Activated naive CD8-positive, alpha-beta T cell treated with anti-CD3 and anti-CD28 coated beads, Interleukin-2, amount 10 ng/mL, durations not matched to agents 7 days and 5 days (primary cell): ENCODE results near the gene FTSJ3. TPM values are rescaled to one million over a fixed set of nuclear protein-coding genes. Genes with fewer than 3 reads are reported as not detected.

Source experiments
- ATAC-seq: fragments of 150-1000 bp; cut with Tn5 transposase; one replicate; pipeline ENCODE4 v1.10.0; 2021; ENCODE audit warnings: low read depth, moderate library complexity
- POLR2A ChIA-PET: fragments of 350-600 bp; sonication (Branson Sonifier 250); formaldehyde crosslinking; loops from one replicate; lab custom pipeline; 2021; ENCODE audit warnings: antibody characterized with exemption; lab: Charles Lee
- DNase-seq: peaks from one replicate; pipeline ENCODE4 v3.0.0; 2021
- H3K27ac Mint-ChIP-seq: one replicate; pipeline ENCODE4 v1.8.0; 2022; ENCODE audit warnings: mild to moderate bottlenecking, mixed read lengths
- H3K27me3 Mint-ChIP-seq: one replicate; pipeline ENCODE4 v1.8.0; 2022; ENCODE audit warnings: mild to moderate bottlenecking, moderate library complexity, mixed read lengths
- H3K36me3 Mint-ChIP-seq: one replicate; pipeline ENCODE4 v1.8.0; 2021; ENCODE audit warnings: mild to moderate bottlenecking, mixed read lengths
- H3K4me1 Mint-ChIP-seq: one replicate; pipeline ENCODE4 v1.8.0; 2021; ENCODE audit warnings: mixed read lengths
- H3K4me3 Mint-ChIP-seq: one replicate; pipeline ENCODE4 v1.8.0; 2022; ENCODE audit warnings: mild to moderate bottlenecking, moderate library complexity, mixed read lengths
- H3K9me3 Mint-ChIP-seq: one replicate; pipeline ENCODE4 v1.8.0; 2021; ENCODE audit warnings: mixed read lengths
- total RNA-seq, 2 experiments: library from RNA; stranded (reverse); gene quantifications; one replicate each; pipeline ENCODE4 v1.2.3, GENCODE V29; 2021

Gene FTSJ3
- total RNA-seq, 2 experiments from 2014 or later = 56.7 to 58.6 TPM

- Mint-ChIP-seq H3K27me3 (peaks cover 1% of the 10 kb centered on the region), H3K9me3 (no peaks in the 10 kb centered on the region), H3K27ac (peak overlapping the region; percentile 95), H3K4me1 (peaks cover 25% of the 10 kb centered on the region), H3K36me3 (peaks cover 2% of the 10 kb centered on the region), H3K4me3 (peak overlapping the region; percentile 93)
- ATAC-seq = no peak
- POLR2A ChIA-PET = interaction anchor here (0.7 to 6.8 kb wide), 7 partner anchors 11 to 229 kb away, joined by 3 to 83 read pairs (median 4); partner anchors contain the start of genes CCDC47, DDX42, FTSJ3 and PSMC5
- DNase-seq = no peak
Measured at GRCh38 chr17:63840591-63841349, 13.3 kb upstream of the FTSJ3 start.

GRCh38 chr17:63838631-63839171, 11.2 kb upstream of the FTSJ3 start:
- H3K9me3 Mint-ChIP-seq = no peaks in the 10 kb centered on the region
- H3K27ac Mint-ChIP-seq = peak overlapping the region; percentile 50
- DNase-seq = no peak
- peak overlapping the region; percentile 51 for H3K4me3 Mint-ChIP-seq
- peaks cover 23% of the 10 kb centered on the region for H3K4me1 Mint-ChIP-seq
- POLR2A ChIA-PET = interaction anchor here (0.8 to 6.8 kb wide), 4 partner anchors 9 to 141 kb away, joined by 3 to 83 read pairs (median 4); partner anchors contain the start of genes FTSJ3 and PSMC5
- peaks cover 13% of the 10 kb centered on the region for H3K36me3 Mint-ChIP-seq
- no peak for ATAC-seq
- H3K27me3 Mint-ChIP-seq = no peaks in the 10 kb centered on the region

GRCh38 chr17:63837962-63838600, 10.6 kb upstream of the FTSJ3 start:
- H3K4me3 Mint-ChIP-seq = no peak overlapping the region
- peaks cover 13% of the 10 kb centered on the region for H3K36me3 Mint-ChIP-seq
- H3K27me3 Mint-ChIP-seq = no peaks in the 10 kb centered on the region
- H3K4me1 Mint-ChIP-seq = peaks cover 22% of the 10 kb centered on the region
- no peak for DNase-seq
- H3K27ac Mint-ChIP-seq = peak overlapping the region; percentile 67
- POLR2A ChIA-PET = interaction anchor here (0.8 to 6.8 kb wide), 4 partner anchors 8 to 141 kb away, joined by 3 to 83 read pairs (median 4); partner anchors contain the start of genes FTSJ3 and PSMC5
- no peaks in the 10 kb centered on the region for H3K9me3 Mint-ChIP-seq
- ATAC-seq = no peak

- Mint-ChIP-seq H3K27ac (no peak overlapping the region), H3K4me3 (no peak overlapping the region), H3K27me3 (no peaks in the 10 kb centered on the region), H3K4me1 (peaks cover 22% of the 10 kb centered on the region), H3K9me3 (no peaks in the 10 kb centered on the region), H3K36me3 (peaks cover 15% of the 10 kb centered on the region)
- POLR2A ChIA-PET = interaction anchor here (1.6 to 6.8 kb wide), 2 partner anchors 8 to 11 kb away, joined by 3 to 83 read pairs; partner anchors contain the start of genes FTSJ3 and PSMC5
- DNase-seq (no peak), ATAC-seq (no peak)
Measured at GRCh38 chr17:63837480-63837879, 10.0 kb upstream of the FTSJ3 start.

- H3K9me3 Mint-ChIP-seq = no peaks in the 10 kb centered on the region
- peaks cover 18% of the 10 kb centered on the region for H3K36me3 Mint-ChIP-seq
- H3K27ac Mint-ChIP-seq = no peak overlapping the region
- H3K4me1 Mint-ChIP-seq = peaks cover 24% of the 10 kb centered on the region
- DNase-seq (no peak), ATAC-seq (no peak)
- no peak overlapping the region for H3K4me3 Mint-ChIP-seq
- POLR2A ChIA-PET = interaction anchor here (1.6 kb wide), 1 partner anchor 12 kb away, joined by 3 read pairs; no protein-coding TSS in a partner anchor
- no peaks in the 10 kb centered on the region for H3K27me3 Mint-ChIP-seq
Measured at GRCh38 chr17:63836811-63837210, 9.3 kb upstream of the FTSJ3 start.

- POLR2A ChIA-PET = interaction anchor here (1.2 to 5.2 kb wide), 4 partner anchors 9 to 138 kb away, joined by 3 to 24 read pairs (median 3); partner anchors contain the start of genes CCDC47 and DDX42
- H3K36me3 Mint-ChIP-seq = peaks cover 31% of the 10 kb centered on the region
- ATAC-seq (no peak), DNase-seq (no peak)
- H3K4me3 Mint-ChIP-seq = no peak overlapping the region
- no peaks in the 10 kb centered on the region for H3K27me3 Mint-ChIP-seq
- H3K9me3 Mint-ChIP-seq = no peaks in the 10 kb centered on the region
- peaks cover 28% of the 10 kb centered on the region for H3K4me1 Mint-ChIP-seq
- peak overlapping the region; percentile 67 for H3K27ac Mint-ChIP-seq
Measured at GRCh38 chr17:63835167-63835720, 7.8 kb upstream of the FTSJ3 start.

GRCh38 chr17:63834431-63835166, 7.1 kb upstream of the FTSJ3 start:
- peak; percentile 77 for ATAC-seq
- no peak for DNase-seq
- Mint-ChIP-seq H3K27ac (peak overlapping the region; percentile 67), H3K36me3 (peaks cover 37% of the 10 kb centered on the region), H3K4me3 (no peak overlapping the region), H3K27me3 (no peaks in the 10 kb centered on the region), H3K9me3 (no peaks in the 10 kb centered on the region), H3K4me1 (peaks cover 34% of the 10 kb centered on the region)
- POLR2A ChIA-PET = interaction anchor here (1.2 to 5.2 kb wide), 4 partner anchors 9 to 138 kb away, joined by 3 to 24 read pairs (median 3); partner anchors contain the start of genes CCDC47 and DDX42

GRCh38 chr17:63833741-63834373, 6.4 kb upstream of the FTSJ3 start:
- Mint-ChIP-seq H3K27ac (peak overlapping the region; percentile 49), H3K36me3 (peaks cover 43% of the 10 kb centered on the region)
- POLR2A ChIA-PET = interaction anchor here (0.5 to 5.2 kb wide), 5 partner anchors 8 to 137 kb away, joined by 3 to 24 read pairs (median 3); no protein-coding TSS in a partner anchor

GRCh38 chr17:63833026-63833740, 5.7 kb upstream of the FTSJ3 start:
- peaks cover 43% of the 10 kb centered on the region for H3K4me1 Mint-ChIP-seq

More at GRCh38 chr17:63833741-63834373, 6.4 kb upstream of the FTSJ3 start:
- ATAC-seq (no peak), DNase-seq (no peak)
- H3K27me3 Mint-ChIP-seq = no peaks in the 10 kb centered on the region
- H3K4me3 Mint-ChIP-seq = no peak overlapping the region
- H3K9me3 Mint-ChIP-seq = no peaks in the 10 kb centered on the region
- peaks cover 36% of the 10 kb centered on the region for H3K4me1 Mint-ChIP-seq

GRCh38 chr17:63832455-63832854, 5.0 kb upstream of the FTSJ3 start:
- no peaks in the 10 kb centered on the region for H3K27me3 Mint-ChIP-seq
- POLR2A ChIA-PET = interaction anchor here (5.2 to 7.4 kb wide), 2 partner anchors 8 to 136 kb away, joined by 24 to 83 read pairs; partner anchors contain the start of gene SMARCD2
- no peak overlapping the region for H3K4me3 Mint-ChIP-seq
- no peak for DNase-seq
- H3K4me1 Mint-ChIP-seq = peaks cover 46% of the 10 kb centered on the region
- H3K36me3 Mint-ChIP-seq = peaks cover 45% of the 10 kb centered on the region
- ATAC-seq = no peak
- no peaks in the 10 kb centered on the region for H3K9me3 Mint-ChIP-seq
- peak overlapping the region; percentile 71 for H3K27ac Mint-ChIP-seq

More at GRCh38 chr17:63833026-63833740, 5.7 kb upstream of the FTSJ3 start:
- no peaks in the 10 kb centered on the region for H3K27me3 Mint-ChIP-seq
- no peak for DNase-seq
- H3K36me3 Mint-ChIP-seq = peaks cover 43% of the 10 kb centered on the region
- POLR2A ChIA-PET = interaction anchor here (0.5 to 7.4 kb wide), 4 partner anchors 7 to 136 kb away, joined by 3 to 83 read pairs (median 14); partner anchors contain the start of gene SMARCD2
- no peaks in the 10 kb centered on the region for H3K9me3 Mint-ChIP-seq
- H3K27ac Mint-ChIP-seq = peak overlapping the region; percentile 30
- no peak overlapping the region for H3K4me3 Mint-ChIP-seq
- ATAC-seq = no peak

- Mint-ChIP-seq H3K36me3 (peaks cover 45% of the 10 kb centered on the region), H3K27ac (peak overlapping the region; percentile 83), H3K4me3 (peak overlapping the region; percentile 48), H3K9me3 (no peaks in the 10 kb centered on the region), H3K27me3 (no peaks in the 10 kb centered on the region), H3K4me1 (peaks cover 46% of the 10 kb centered on the region)
- ATAC-seq = no peak
- DNase-seq = no peak
- POLR2A ChIA-PET = interaction anchor here (5.2 to 7.4 kb wide), 2 partner anchors 9 to 135 kb away, joined by 24 to 83 read pairs; partner anchors contain the start of gene SMARCD2
Measured at GRCh38 chr17:63832014-63832413, 4.6 kb upstream of the FTSJ3 start.
